SIG-M5 (cell line): ENCODE data around the gene NHLRC2.

ENCODE experiments used
- DNase-seq: peaks from one replicate; lab custom pipeline; 2025; lab: John Stamatoyannopoulos, UW

The NHLRC2 gene

GRCh38 chr10:113865901-113866300 lies 11.4 kb downstream of the NHLRC2 start:
- peak; percentile 29 for DNase-seq

GRCh38 chr10:113866551-113867394 lies 12.3 kb downstream of the NHLRC2 start:
- DNase-seq: no peak

GRCh38 chr10:113867904-113868303 lies 13.4 kb downstream of the NHLRC2 start:
- DNase-seq: no peak

DNA sequence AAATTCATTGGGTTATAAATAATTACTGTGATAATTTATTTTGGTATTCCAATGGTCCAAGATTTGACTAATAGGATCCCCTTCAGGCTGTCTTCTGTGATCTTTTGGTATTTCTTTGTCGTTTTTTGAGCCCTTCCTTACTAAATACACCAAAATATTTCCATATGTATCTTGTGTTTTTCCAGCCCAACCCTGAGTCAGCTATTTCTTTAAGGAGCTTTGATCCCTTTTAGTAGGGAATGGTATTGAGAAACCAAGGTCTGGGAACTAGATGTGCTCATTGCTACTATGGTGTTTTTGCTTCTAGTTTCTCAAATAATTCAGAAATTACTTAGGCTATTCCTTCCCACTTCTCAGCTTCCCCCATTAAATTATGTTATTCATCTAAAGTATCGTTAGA lies 15.3 kb downstream of the NHLRC2 start:
- no peak for DNase-seq

DNA sequence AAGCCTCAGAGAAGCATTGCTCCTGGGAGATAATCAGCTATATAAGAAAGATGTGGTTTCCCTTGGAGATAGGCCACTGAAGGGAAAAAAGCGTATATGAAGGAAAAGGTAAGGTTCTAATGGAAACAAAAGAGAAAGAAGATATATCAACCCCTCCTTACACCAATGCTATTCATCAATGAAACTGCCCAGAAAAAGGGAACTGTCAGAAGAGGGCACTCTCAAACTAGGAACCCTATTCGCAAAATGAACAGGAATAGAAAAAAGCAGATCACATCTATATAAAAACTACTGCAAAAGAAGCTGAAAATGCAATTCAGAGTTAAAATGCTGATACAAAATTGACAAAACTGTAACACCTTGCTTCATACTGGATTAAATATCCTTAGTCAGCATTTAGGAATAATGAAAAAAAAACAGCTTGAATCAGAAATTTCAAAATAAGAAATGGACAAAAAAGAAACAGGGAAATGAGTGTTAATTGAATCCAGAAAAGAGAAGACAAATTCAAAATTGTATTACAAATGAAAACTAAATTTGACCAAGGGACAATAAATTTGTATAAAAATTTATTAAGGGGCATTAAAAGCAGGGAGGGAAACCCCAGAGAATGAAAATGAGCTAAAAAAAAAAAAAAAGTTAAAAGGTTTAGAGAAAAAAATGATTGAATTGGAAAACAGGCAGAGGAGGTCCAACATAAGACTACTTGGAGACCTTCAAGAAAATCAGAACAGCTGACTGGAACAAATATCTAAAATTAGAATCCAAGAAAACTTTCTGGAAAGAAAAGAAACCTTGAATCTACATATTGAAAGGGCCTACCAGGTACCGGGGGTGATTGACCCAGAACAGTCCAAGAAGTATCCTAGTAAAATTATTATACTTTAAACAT lies 17.9 kb downstream of the NHLRC2 start:
- DNase-seq: no peak

- no peak for DNase-seq
Measured at GRCh38 chr10:113875212-113875611, 20.8 kb downstream of the NHLRC2 start.

DNA sequence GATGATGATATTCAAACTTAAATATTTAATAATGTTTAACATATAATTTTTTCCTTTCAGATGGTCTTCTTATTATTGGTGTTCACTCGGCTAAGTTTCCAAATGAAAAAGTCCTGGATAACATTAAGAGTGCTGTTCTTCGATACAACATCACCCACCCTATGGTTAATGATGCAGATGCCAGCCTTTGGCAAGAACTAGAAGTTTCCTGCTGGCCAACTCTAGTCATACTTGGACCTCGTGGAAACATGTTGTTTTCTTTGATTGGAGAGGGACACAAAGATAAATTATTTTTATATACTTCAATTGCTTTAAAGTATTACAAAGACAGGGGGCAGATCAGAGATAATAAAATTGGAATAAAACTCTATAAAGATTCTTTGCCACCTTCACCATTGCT lies 22.0 kb downstream of the NHLRC2 start:
- no peak for DNase-seq

- DNase-seq: no peak
Measured at GRCh38 chr10:113879691-113880090, 25.2 kb downstream of the NHLRC2 start.

DNA sequence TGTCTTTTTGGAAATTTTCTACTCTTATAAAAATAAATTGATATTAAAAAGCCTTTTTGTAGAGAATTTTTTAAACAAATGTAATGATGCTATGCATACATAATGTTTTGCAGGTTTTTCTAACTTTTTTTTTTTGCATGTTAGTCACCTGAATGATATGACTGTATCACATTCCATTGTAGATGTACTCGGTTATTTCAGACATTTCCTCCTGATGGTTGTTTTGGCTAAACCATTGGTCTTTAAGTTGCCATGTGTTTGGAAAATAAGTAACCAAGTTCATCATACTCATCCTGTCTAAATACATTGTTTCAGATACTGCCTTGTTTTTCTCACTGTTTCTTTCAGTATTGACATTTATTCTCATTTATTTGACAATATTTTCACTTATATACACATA lies 25.8 kb downstream of the NHLRC2 start:
- DNase-seq: no peak

DNA sequence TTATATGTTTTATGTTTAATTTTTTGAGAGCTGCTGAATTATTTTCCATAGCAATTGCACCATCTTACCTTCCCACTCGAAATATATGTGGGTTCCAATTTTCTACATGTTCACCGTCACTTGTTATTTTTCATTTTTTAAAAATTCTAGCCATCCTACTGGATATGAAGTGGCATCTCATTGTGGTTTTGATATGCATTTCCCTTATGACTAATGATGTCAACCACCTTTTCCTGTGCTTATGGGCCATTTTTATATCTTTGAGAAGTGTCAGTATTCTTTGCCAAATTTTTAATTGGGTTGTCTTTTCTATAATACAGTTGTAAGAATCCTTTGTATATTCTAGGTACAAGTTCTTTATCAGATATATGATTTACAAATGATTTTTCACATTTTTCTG lies 27.8 kb downstream of the NHLRC2 start:
- DNase-seq: no peak

- no peak for DNase-seq
Measured at GRCh38 chr10:113889911-113890310, 35.5 kb downstream of the NHLRC2 start.

DNA sequence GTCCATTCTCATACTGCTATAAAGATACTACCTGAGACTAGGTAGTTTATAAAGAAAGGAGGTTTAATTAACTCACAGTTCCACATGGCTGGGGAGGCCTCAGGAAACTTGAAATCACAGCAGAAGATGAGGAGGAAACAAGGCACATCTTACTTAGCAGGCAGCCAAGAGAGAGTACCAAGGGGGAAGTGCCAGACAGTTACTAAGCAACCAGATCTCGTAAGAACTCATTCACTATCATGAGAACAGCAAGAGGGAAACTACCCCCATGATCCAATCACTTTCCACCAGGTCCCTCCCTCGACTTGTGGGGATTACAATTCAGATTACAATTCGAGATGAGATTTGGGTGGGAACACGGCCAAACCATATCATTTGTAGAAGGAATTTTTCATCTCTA lies 36.3 kb downstream of the NHLRC2 start:
- DNase-seq: no peak

DNA sequence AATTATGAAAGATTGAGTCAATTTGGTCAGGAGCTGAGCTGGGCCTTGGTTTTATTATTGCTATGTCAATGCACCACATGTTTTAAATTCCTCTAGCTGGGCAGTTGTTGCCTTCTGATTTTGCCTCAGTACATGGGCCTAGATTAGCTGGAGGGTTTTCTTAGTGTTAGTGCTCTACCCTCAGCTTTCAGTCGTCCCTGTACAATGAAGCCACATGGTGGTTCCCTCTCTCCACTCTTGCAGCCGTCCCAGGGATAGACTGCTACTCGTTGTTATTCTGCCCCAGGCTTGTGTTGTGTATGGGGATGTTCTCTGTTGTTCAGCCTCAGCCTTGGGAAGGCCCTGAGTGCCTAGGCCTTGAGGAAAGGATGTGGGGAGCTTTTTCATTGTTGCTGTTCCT lies 37.0 kb downstream of the NHLRC2 start:
- DNase-seq: no peak

DNA sequence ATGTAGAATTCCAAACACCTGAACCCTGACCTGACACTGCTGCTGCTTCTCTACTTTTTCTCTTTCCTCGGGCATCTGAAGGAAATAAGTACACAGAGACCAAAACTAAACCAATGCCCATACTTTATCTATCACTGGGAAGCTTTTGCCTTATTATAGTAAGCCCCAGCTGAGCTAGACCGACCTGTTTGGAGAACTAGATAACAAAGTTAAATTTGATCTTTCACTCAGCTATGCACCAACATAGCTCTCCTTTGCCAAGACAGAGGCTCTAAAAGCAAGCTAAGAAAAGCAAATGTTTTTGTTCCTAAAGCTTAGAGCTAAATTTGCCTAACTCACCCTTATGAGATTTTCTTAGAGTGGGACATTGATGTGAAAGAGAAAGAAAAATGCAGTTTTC lies 39.1 kb downstream of the NHLRC2 start:
- DNase-seq: no peak

DNA sequence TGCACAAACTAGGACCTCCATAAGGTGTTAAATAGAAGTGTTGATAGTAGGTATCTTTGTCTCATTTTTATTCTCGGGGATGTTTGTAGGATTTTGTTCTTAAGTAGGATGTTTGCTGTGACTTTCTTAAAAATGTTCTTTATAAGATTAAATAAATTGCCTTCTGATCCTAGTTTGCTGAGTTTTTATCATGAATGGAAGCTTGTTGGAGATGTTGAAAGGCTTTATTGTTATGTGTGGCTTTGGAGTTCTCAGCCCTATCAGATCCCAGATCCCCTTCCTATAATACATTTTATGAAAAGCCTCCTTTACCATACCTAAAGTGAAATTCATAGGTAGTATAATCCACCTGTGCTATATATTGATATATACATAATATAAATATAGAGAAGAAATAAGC lies 40.1 kb downstream of the NHLRC2 start:
- no peak for DNase-seq

GRCh38 chr10:113895018-113895417 lies 40.6 kb downstream of the NHLRC2 start:
- no peak for DNase-seq

- no peak for DNase-seq
Measured at GRCh38 chr10:113897693-113898618, 43.5 kb downstream of the NHLRC2 start.

GRCh38 chr10:113899952-113900598 lies 45.6 kb downstream of the NHLRC2 start:
- no peak for DNase-seq

- DNase-seq: no peak
Measured at GRCh38 chr10:113905756-113906155, 51.3 kb downstream of the NHLRC2 start.

GRCh38 chr10:113907166-113907565 lies 52.7 kb downstream of the NHLRC2 start:
- DNase-seq: no peak

- no peak for DNase-seq
Measured at GRCh38 chr10:113908236-113908635, 53.8 kb downstream of the NHLRC2 start.

DNA sequence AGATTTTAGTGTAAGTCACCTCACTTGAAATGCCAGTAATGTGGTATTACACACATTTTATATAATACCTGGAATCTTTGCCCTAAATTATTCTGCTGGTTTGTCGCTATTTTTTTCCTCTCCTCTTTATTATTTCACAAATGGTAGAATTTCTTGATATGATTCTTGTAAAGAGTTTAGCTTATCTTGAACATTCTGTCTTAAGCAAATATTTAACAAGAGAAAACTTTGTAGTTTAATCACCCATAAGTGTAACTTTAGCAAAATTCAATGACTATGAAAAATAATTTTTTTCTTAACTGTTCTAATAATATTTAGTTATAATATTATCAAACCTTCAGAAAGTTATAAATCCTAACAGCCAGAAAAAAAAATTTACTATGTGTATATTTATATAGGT lies 56.7 kb downstream of the NHLRC2 start:
- DNase-seq: no peak
